HepG2 (cell line): ENCODE results near the gene PGP.

Experiments used
- CTCF ChIP-seq: sonication (generic); formaldehyde crosslinking; IDR thresholded peaks from 2 replicates; pipeline ENCODE4 v1.5.0; 2020; ENCODE audit warnings: mild to moderate bottlenecking, missing genetic modification reagents, moderate library complexity
- EP300 ChIP-seq, 3 experiments: sonication (generic) in 1 of 3; formaldehyde crosslinking in 1 of 3; IDR thresholded peaks; 2 replicates each; pipeline versions ENCODE4 v1.5.1 to v1.6.1; 2011 to 2020; ENCODE audit warnings: low read depth in 2 of 3, low read length in 2 of 3, borderline replicate concordance in 1 of 3, improper control_type of control experiment in 1 of 3, mild to moderate bottlenecking in 1 of 3, missing genetic modification reagents in 1 of 3, moderate library complexity in 1 of 3
- POLR2A ChIP-seq, 2 experiments: IDR thresholded peaks; 2 replicates each; pipeline ENCODE4 v1.6.1; 2011; ENCODE audit warnings: low read depth in 2 of 2, low read length in 2 of 2, mild to moderate bottlenecking in 1 of 2, moderate library complexity in 1 of 2; ENCODE audit not compliant: insufficient read depth in 1 of 2

GRCh38 chr16:2199095-2199494 lies 15.5 kb downstream of the PGP start:
- no peak for TF ChIP-seq POLR2A (IDR thresholded peaks at IDR 0.05; ENCODE audit: insufficient read depth in 1 of 2, low read depth in 2 of 2, low read length in 2 of 2)
- TF ChIP-seq EP300 (IDR thresholded peaks at IDR 0.05; ENCODE audit: low read depth in 2 of 2, low read length in 2 of 2): no peak
- no peak for TF ChIP-seq EP300 (CRISPR knock-in tag; IDR thresholded peaks at IDR 0.05; ENCODE audit: borderline replicate concordance)
- TF ChIP-seq CTCF (CRISPR knock-in tag): no peak
